Testis (tissue), 3 donors: Measurements from ENCODE around the gene HNRNPA1. TPM values are rescaled to one million over a fixed set of nuclear protein-coding genes. Genes with fewer than 3 reads are reported as not detected.
"Not testable (repeated sequence)": the region's sequence is repeated elsewhere in the genome, so short reads cannot be mapped to it uniquely, and the experiment has no call there.

Experiments used
- DNase-seq: peaks from one replicate; pipeline ENCODE4 v3.0.0-alpha.2; 2019
- H3K27ac ChIP-seq, 2 donors: fragments of 200-600 bp; sonication (generic); one replicate each; pipeline ENCODE4 v1.5.1; 2019
- H3K27me3 ChIP-seq: fragments of 200-600 bp; sonication (generic); one replicate; pipeline ENCODE4 v1.5.1; 2019
- H3K36me3 ChIP-seq: fragments of 200-600 bp; sonication (generic); one replicate; pipeline ENCODE4 v1.5.1; 2017; ENCODE audit warnings: low read depth; ENCODE audit errors: missing control alignments
- H3K4me1 ChIP-seq: fragments of 200-600 bp; sonication (generic); one replicate; pipeline ENCODE4 v1.5.1; 2019
- H3K4me3 ChIP-seq, 2 donors: fragments of 200-600 bp; sonication (generic); one replicate each; pipeline ENCODE4 v1.5.1; 2017 to 2019
- H3K9me3 ChIP-seq: fragments of 200-600 bp; sonication (generic); one replicate; pipeline ENCODE4 v1.5.1; 2017
- CTCF ChIP-seq, 3 experiments: fragments of 450-650 bp in 2 of 3; fragments of 200-600 bp in 1 of 3; sonication (generic) in 1 of 3; IDR thresholded peaks; one replicate each; pipeline ENCODE4 v1.5.1; 2016 to 2019; ENCODE audit warnings: antibody characterized with exemption in 3 of 3, mild to moderate bottlenecking in 2 of 3, moderate library complexity in 1 of 3
- POLR2A ChIP-seq: fragments of 450-650 bp; IDR thresholded peaks from one replicate; pipeline ENCODE4 v1.6.1; 2017; ENCODE audit warnings: antibody characterized with exemption, mild to moderate bottlenecking, moderate library complexity
- WGBS, 2 donors: methylation state at CpG; one replicate each; pipeline ENCODE4 v1.1.5; 2018; 5-methylcytosine and 5-hydroxymethylcytosine counted together
- intact Hi-C: fragments of 100-400 bp; cut with DNase I; formaldehyde crosslinking; loops from one replicate; pipeline ENCODE4 v1.15.1; 2023; ENCODE audit warnings: low total_unique reads
- polyA plus RNA-seq: library from polyadenylated mRNA; stranded (reverse); fragments of 350-450 nt; fragmentation: Illumina TruSeq; extraction: RNeasy Lipid Tissue Mini Kit (QIAGEN cat#74804); gene quantifications from one replicate; pipeline ENCODE4 v1.2.3, GENCODE V29; 2014; ENCODE audit warnings: low read depth, low replicate concordance; ENCODE audit not compliant: insufficient read depth
- total RNA-seq, 2 donors: library from RNA; depleted of rRNA; stranded (reverse); fragments of >200 nt; gene quantifications; one replicate each; pipeline ENCODE4 v1.2.3, GENCODE V29; 2016

The HNRNPA1 gene
- total and polyA plus RNA-seq, 3 donors from 2014 or later, result 250 to 534 (median 293) TPM

GRCh38 chr12:54282949-54283593 lies 2.5 kb downstream of the HNRNPA1 start:
- no peak for TF ChIP-seq POLR2A
- no peak for TF ChIP-seq CTCF (IDR thresholded peaks at IDR 0.05)
- H3K36me3 ChIP-seq, result no peaks in the 10 kb centered on the region
- no peak for DNase-seq
- H3K27ac ChIP-seq, result no peak overlapping the region
- no peaks in the 10 kb centered on the region for H3K27me3 ChIP-seq
- no peaks in the 10 kb centered on the region for H3K9me3 ChIP-seq
- 51 to 58% methylated on average over 11 of the region's 11 CpGs for WGBS, 2 donors
- no peak overlapping the region for H3K4me3 ChIP-seq
- peaks cover 41% of the 10 kb centered on the region for H3K4me1 ChIP-seq
- intact Hi-C loops, result loop anchor here (10.0 kb wide), 1 partner anchor 82 kb away; the partner anchor contains the start of gene GPR84

GRCh38 chr12:54284070-54284780 lies 3.7 kb downstream of the HNRNPA1 start:
- 45 to 49% methylated on average over 2 of the region's 2 CpGs for WGBS, 2 donors
- H3K27ac ChIP-seq, H3K9me3 ChIP-seq, DNase-seq, H3K36me3 ChIP-seq, H3K27me3 ChIP-seq, H3K4me3 ChIP-seq: not testable (repeated sequence)
- H3K4me1 ChIP-seq, result peaks cover 33% of the 10 kb centered on the region
- intact Hi-C loops, result loop anchor here (10.0 kb wide), 1 partner anchor 81 kb away; the partner anchor contains the start of gene GPR84

GRCh38 chr12:54285150-54286041 lies 4.9 kb downstream of the HNRNPA1 start:
- intact Hi-C loops, result loop anchor here (10.0 kb wide), 1 partner anchor 79 kb away; the partner anchor contains the start of gene GPR84
- Histone ChIP-seq H3K27ac (no peak overlapping the region), H3K4me3 (no peak overlapping the region), H3K4me1 (peaks cover 33% of the 10 kb centered on the region), H3K27me3 (no peaks in the 10 kb centered on the region), H3K36me3 (no peaks in the 10 kb centered on the region), H3K9me3 (no peaks in the 10 kb centered on the region)
- no peak for DNase-seq
- 57 to 66% methylated on average over 5 of the region's 5 CpGs for WGBS, 2 donors
- peak in 2 of 3 experiments; percentile 8 to 24 for TF ChIP-seq CTCF (IDR thresholded peaks at IDR 0.05)
- no peak for TF ChIP-seq POLR2A

GRCh38 chr12:54286042-54287030 lies 5.8 kb downstream of the HNRNPA1 start:
- Histone ChIP-seq H3K4me1 (peaks cover 33% of the 10 kb centered on the region), H3K27me3 (no peaks in the 10 kb centered on the region), H3K9me3 (no peaks in the 10 kb centered on the region), H3K27ac (no peak overlapping the region), H3K36me3 (no peaks in the 10 kb centered on the region), H3K4me3 (no peak overlapping the region)
- peak; percentile 46 for DNase-seq
- WGBS, 2 donors, result 45 to 59% methylated on average over 12 of the region's 12 CpGs
- TF ChIP-seq CTCF (IDR thresholded peaks at IDR 0.05) (no peak), POLR2A (no peak)
- intact Hi-C loops, result loop anchor here (10.0 kb wide), 1 partner anchor 78 kb away; the partner anchor contains the start of gene GPR84
